ENCODE results near the gene ESYT3. TPM values are rescaled to one million over a fixed set of nuclear protein-coding genes. Genes with fewer than 3 reads are reported as not detected.

ESYT3 gene
- total and polyA plus RNA-seq, 2 experiments from 2014 or later = 3.5 to 8.2 TPM

GRCh38 chr3:138406606-138407005 lies 27.8 kb upstream of the ESYT3 start (continued):
- TF ChIP-seq, protein P1, sequence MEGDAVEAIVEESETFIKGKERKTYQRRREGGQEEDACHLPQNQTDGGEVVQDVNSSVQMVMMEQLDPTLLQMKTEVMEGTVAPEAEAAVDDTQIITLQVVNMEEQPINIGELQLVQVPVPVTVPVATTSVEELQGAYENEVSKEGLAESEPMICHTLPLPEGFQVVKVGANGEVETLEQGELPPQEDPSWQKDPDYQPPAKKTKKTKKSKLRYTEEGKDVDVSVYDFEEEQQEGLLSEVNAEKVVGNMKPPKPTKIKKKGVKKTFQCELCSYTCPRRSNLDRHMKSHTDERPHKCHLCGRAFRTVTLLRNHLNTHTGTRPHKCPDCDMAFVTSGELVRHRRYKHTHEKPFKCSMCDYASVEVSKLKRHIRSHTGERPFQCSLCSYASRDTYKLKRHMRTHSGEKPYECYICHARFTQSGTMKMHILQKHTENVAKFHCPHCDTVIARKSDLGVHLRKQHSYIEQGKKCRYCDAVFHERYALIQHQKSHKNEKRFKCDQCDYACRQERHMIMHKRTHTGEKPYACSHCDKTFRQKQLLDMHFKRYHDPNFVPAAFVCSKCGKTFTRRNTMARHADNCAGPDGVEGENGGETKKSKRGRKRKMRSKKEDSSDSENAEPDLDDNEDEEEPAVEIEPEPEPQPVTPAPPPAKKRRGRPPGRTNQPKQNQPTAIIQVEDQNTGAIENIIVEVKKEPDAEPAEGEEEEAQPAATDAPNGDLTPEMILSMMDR (conservative IDR thresholded peaks at IDR 0.05; ENCODE audit: low read depth in 2 of 2) = no peak
- TF ChIP-seq CREB1 (CRISPR knock-in tag; IDR thresholded peaks at IDR 0.05; ENCODE audit: low read depth) = no peak
- TF ChIP-seq POLR2AphosphoS5 (IDR thresholded peaks at IDR 0.05; ENCODE audit: low read depth) = no peak
- no peak for TF ChIP-seq EZH2phosphoT487 (IDR thresholded peaks at IDR 0.05; ENCODE audit: unreplicated experiment)
- TF ChIP-seq, protein P2, sequence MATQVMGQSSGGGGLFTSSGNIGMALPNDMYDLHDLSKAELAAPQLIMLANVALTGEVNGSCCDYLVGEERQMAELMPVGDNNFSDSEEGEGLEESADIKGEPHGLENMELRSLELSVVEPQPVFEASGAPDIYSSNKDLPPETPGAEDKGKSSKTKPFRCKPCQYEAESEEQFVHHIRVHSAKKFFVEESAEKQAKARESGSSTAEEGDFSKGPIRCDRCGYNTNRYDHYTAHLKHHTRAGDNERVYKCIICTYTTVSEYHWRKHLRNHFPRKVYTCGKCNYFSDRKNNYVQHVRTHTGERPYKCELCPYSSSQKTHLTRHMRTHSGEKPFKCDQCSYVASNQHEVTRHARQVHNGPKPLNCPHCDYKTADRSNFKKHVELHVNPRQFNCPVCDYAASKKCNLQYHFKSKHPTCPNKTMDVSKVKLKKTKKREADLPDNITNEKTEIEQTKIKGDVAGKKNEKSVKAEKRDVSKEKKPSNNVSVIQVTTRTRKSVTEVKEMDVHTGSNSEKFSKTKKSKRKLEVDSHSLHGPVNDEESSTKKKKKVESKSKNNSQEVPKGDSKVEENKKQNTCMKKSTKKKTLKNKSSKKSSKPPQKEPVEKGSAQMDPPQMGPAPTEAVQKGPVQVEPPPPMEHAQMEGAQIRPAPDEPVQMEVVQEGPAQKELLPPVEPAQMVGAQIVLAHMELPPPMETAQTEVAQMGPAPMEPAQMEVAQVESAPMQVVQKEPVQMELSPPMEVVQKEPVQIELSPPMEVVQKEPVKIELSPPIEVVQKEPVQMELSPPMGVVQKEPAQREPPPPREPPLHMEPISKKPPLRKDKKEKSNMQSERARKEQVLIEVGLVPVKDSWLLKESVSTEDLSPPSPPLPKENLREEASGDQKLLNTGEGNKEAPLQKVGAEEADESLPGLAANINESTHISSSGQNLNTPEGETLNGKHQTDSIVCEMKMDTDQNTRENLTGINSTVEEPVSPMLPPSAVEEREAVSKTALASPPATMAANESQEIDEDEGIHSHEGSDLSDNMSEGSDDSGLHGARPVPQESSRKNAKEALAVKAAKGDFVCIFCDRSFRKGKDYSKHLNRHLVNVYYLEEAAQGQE (IDR thresholded peaks at IDR 0.05; ENCODE audit: unreplicated experiment) = no peak
- TF ChIP-seq EZH2 (IDR thresholded peaks at IDR 0.05; ENCODE audit: low read depth, unreplicated experiment) = no peak
- TF ChIP-seq NANOG (IDR thresholded peaks at IDR 0.05; ENCODE audit: borderline replicate concordance) = no peak
- TF ChIP-seq JUNB (IDR thresholded peaks at IDR 0.05; ENCODE audit: unreplicated experiment) = no peak
- TF ChIP-seq, protein P3, sequence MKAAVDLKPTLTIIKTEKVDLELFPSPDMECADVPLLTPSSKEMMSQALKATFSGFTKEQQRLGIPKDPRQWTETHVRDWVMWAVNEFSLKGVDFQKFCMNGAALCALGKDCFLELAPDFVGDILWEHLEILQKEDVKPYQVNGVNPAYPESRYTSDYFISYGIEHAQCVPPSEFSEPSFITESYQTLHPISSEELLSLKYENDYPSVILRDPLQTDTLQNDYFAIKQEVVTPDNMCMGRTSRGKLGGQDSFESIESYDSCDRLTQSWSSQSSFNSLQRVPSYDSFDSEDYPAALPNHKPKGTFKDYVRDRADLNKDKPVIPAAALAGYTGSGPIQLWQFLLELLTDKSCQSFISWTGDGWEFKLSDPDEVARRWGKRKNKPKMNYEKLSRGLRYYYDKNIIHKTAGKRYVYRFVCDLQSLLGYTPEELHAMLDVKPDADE (IDR thresholded peaks at IDR 0.05) = no peak

GRCh38 chr3:138407236-138407907 lies 27.0 kb upstream of the ESYT3 start:
- H3K27ac ChIP-seq (ENCODE audit: low read depth) = no peak overlapping the region
- Mint-ChIP-seq H3K4me3 (no peak overlapping the region), H3K36me3 (ENCODE audit: low read depth) (peaks cover 28% of the 10 kb centered on the region)
- TF ChIP-seq ZNF462 (CRISPR knock-in tag; IDR thresholded peaks at IDR 0.05) = no peak

More at GRCh38 chr3:138407236-138407907, 27.0 kb upstream of the ESYT3 start:
- H3K9me2 ChIP-seq (ENCODE audit: insufficient read depth) = peaks cover 39% of the 10 kb centered on the region
- peaks cover 14% of the 10 kb centered on the region for H3K27me3 Mint-ChIP-seq (ENCODE audit: insufficient read depth, low read depth, poor library complexity)
- peaks cover 41% of the 10 kb centered on the region for H3K4me1 Mint-ChIP-seq
- H3K27me3 ChIP-seq (ENCODE audit: insufficient read depth) = no peaks in the 10 kb centered on the region
- H3K4me1 ChIP-seq (ENCODE audit: insufficient read depth) = peaks cover 22% of the 10 kb centered on the region
- no peak for ATAC-seq
- H3K79me2 ChIP-seq (replicated peaks; ENCODE audit: insufficient read depth) = no peaks in the 10 kb centered on the region
- no peaks in the 10 kb centered on the region; the same call in 1 of the 2 replicates for H3K36me3 ChIP-seq (ENCODE audit: insufficient read depth)
- H3F3A ChIP-seq (replicated peaks; ENCODE audit: low read depth) = peaks cover 3% of the 10 kb centered on the region; the same call in 1 of the 2 replicates
- 0 out of 2 replicates have a peak overlapping the region, but pooled peaks have one; percentile 32 for H3K4me2 ChIP-seq
- no peak overlapping the region for H3K4me3 ChIP-seq
- no peaks in the 10 kb centered on the region for H4K20me1 ChIP-seq (replicated peaks; ENCODE audit: insufficient read depth)
- peaks cover 8% of the 10 kb centered on the region; the same call in 2 of the 3 replicates for H3K9me3 Mint-ChIP-seq
- H3K27ac Mint-ChIP-seq = no peak overlapping the region
- H2AFZ ChIP-seq = no peak overlapping the region
- no peak for DNase-seq (ENCODE audit: low spot score)
